Measurements from ENCODE around the gene GIPR.

GIPR gene

GRCh38 chr19:45643024-45643926 lies 24.7 kb upstream of the GIPR start (continued):
- TF ChIP-seq GLIS1 (tag by site-specific recombination; IDR thresholded peaks at IDR 0.05) (peak; percentile 43; the same call in 1 of the 2 replicates), ZNF558 (tag by site-specific recombination; IDR thresholded peaks at IDR 0.05) (no peak), ZSCAN30 (tag by site-specific recombination; IDR thresholded peaks at IDR 0.05) (no peak; the same call in 1 of the 2 replicates), ZNF350 (tag by site-specific recombination; IDR thresholded peaks at IDR 0.05) (no peak), ZNF501 (tag by site-specific recombination; IDR thresholded peaks at IDR 0.05) (0 out of 2 replicates have a peak, but pooled peaks have one; percentile 25), KLF1 (tag by site-specific recombination; IDR thresholded peaks at IDR 0.05) (no peak), ZNF555 (tag by site-specific recombination; conservative IDR thresholded peaks at IDR 0.05) (no peak), SETDB1 (IDR thresholded peaks at IDR 0.05; ENCODE audit: insufficient read length, low read length) (no peak), ZNF112 (tag by site-specific recombination; IDR thresholded peaks at IDR 0.05) (no peak), YY2 (tag by site-specific recombination; IDR thresholded peaks at IDR 0.05) (no peak), ZNF560 (tag by site-specific recombination; IDR thresholded peaks at IDR 0.05; ENCODE audit: borderline replicate concordance) (no peak), ZXDB (tag by site-specific recombination; IDR thresholded peaks at IDR 0.05) (0 out of 2 replicates have a peak, but pooled peaks have one; percentile 22), SP2 (tag by site-specific recombination; IDR thresholded peaks at IDR 0.05) (no peak), ZNF18 (tag by site-specific recombination; IDR thresholded peaks at IDR 0.05) (no peak), ZNF664 (tag by site-specific recombination; IDR thresholded peaks at IDR 0.05) (no peak), OSR2 (tag by site-specific recombination; IDR thresholded peaks at IDR 0.05) (no peak), ZNF266 (tag by site-specific recombination; IDR thresholded peaks at IDR 0.05; ENCODE audit: low read depth) (no peak), ZBTB11 (tag by site-specific recombination; conservative IDR thresholded peaks at IDR 0.05; ENCODE audit: low read depth) (0 out of 2 replicates have a peak, but pooled peaks have one; percentile 17), ZNF302 (tag by site-specific recombination; IDR thresholded peaks at IDR 0.05; ENCODE audit: low read depth) (no peak), ZNF354C (tag by site-specific recombination; IDR thresholded peaks at IDR 0.05; ENCODE audit: borderline replicate concordance, low read depth) (no peak), ZNF518A (tag by site-specific recombination; conservative IDR thresholded peaks at IDR 0.05; ENCODE audit: low read depth) (no peak)
- TF ChIP-seq, protein P1, sequence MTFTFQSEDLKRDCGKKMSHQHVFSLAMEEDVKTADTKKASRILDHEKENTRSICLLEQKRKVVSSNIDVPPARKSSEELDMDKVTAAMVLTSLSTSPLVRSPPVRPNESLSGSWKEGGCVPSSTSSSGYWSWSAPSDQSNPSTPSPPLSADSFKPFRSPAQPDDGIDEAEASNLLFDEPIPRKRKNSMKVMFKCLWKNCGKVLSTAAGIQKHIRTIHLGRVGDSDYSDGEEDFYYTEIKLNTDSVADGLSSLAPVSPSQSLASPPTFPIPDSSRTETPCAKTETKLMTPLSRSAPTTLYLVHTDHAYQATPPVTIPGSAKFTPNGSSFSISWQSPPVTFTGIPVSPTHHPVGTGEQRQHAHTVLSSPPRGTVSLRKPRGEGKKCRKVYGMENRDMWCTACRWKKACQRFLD (tag by site-specific recombination; IDR thresholded peaks at IDR 0.05): no peak
- TF ChIP-seq, protein P2, sequence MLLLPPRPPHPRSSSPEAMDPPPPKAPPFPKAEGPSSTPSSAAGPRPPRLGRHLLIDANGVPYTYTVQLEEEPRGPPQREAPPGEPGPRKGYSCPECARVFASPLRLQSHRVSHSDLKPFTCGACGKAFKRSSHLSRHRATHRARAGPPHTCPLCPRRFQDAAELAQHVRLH (tag by site-specific recombination; IDR thresholded peaks at IDR 0.05): no peak; the same call in 1 of the 2 replicates
- TF ChIP-seq, protein P3, sequence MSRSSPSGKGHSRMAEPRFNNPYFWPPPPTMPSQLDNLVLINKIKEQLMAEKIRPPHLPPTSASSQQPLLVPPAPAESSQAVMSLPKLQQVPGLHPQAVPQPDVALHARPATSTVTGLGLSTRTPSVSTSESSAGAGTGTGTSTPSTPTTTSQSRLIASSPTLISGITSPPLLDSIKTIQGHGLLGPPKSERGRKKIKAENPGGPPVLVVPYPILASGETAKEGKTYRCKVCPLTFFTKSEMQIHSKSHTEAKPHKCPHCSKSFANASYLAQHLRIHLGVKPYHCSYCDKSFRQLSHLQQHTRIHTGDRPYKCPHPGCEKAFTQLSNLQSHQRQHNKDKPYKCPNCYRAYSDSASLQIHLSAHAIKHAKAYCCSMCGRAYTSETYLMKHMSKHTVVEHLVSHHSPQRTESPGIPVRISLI (tag by site-specific recombination; IDR thresholded peaks at IDR 0.05): peak; percentile 95; the same call in 1 of the 2 replicates
